WTC11 (cell line): ENCODE measurements around the gene HOXD10. TPM values are rescaled to one million over a fixed set of nuclear protein-coding genes. Genes with fewer than 3 reads are reported as not detected.
A peak's percentile ranks its signal among the peaks of the same experiment; 100 is the strongest.

ENCODE experiments used
- ATAC-seq: fragments of 200-7000 bp; cut with Tn5 transposase; 2 replicates; pipeline ENCODE4 v1.10.0; 2021; ENCODE audit warnings: mild to moderate bottlenecking, moderate library complexity
- CTCF ChIA-PET: fragments of 300-600 bp; sonication (Branson Sonifier 250); formaldehyde crosslinking; loops from one replicate; lab custom pipeline; 2021; ENCODE audit warnings: antibody characterized with exemption; lab: Charles Lee
- POLR2A ChIA-PET: fragments of 350-600 bp; sonication (Branson Sonifier 250); formaldehyde crosslinking; loops from one replicate; lab custom pipeline; 2021; ENCODE audit warnings: antibody characterized with exemption; lab: Charles Lee
- DNase-seq: peaks from one replicate; pipeline ENCODE4 v3.0.0; 2021; ENCODE audit warnings: low spot score
- H3K27ac Mint-ChIP-seq: 2 replicates; pipeline ENCODE4 v1.8.0; 2021; ENCODE audit warnings: mixed read lengths
- H3K27me3 Mint-ChIP-seq: 2 replicates; pipeline ENCODE4 v1.8.0; 2021; ENCODE audit warnings: low read depth, mild to moderate bottlenecking, moderate library complexity, mixed read lengths
- H3K36me3 Mint-ChIP-seq: 2 replicates; pipeline ENCODE4 v1.8.0; 2021; ENCODE audit warnings: mixed read lengths
- H3K4me1 Mint-ChIP-seq: 2 replicates; pipeline ENCODE4 v1.8.0; 2022; ENCODE audit warnings: mixed read lengths
- H3K4me3 Mint-ChIP-seq: 2 replicates; pipeline ENCODE4 v1.8.0; 2021; ENCODE audit warnings: mild to moderate bottlenecking, moderate library complexity, mixed read lengths
- H3K9me3 Mint-ChIP-seq: 2 replicates; pipeline ENCODE4 v1.8.0; 2021; ENCODE audit warnings: mixed read lengths
- ATF3 ChIP-seq: sonication (generic); formaldehyde crosslinking; conservative IDR thresholded peaks from 2 replicates; pipeline ENCODE4 v1.8.1; 2022; ENCODE audit warnings: mild to moderate bottlenecking, missing genetic modification reagents
- ATF6 ChIP-seq: sonication (generic); formaldehyde crosslinking; IDR thresholded peaks from 2 replicates; pipeline ENCODE4 v1.8.1; 2023; ENCODE audit warnings: mild to moderate bottlenecking, missing genetic modification reagents
- CREM ChIP-seq: sonication (generic); formaldehyde crosslinking; IDR thresholded peaks from 2 replicates; pipeline ENCODE4 v1.8.1; 2022; ENCODE audit warnings: mild to moderate bottlenecking, missing genetic modification reagents, moderate library complexity
- CTCF ChIP-seq: fragments of 200-600 bp; IDR thresholded peaks from 2 replicates; pipeline ENCODE4 v1.8.0; 2022; ENCODE audit warnings: antibody characterized with exemption
- E2F4 ChIP-seq: sonication (generic); formaldehyde crosslinking; IDR thresholded peaks from 2 replicates; pipeline ENCODE4 v1.8.1; 2022; ENCODE audit warnings: low read depth, mild to moderate bottlenecking, moderate library complexity, missing genetic modification reagents, borderline replicate concordance
- EMX1 ChIP-seq: fragments of 250-450 bp; sonication (Bioruptor Pico); IDR thresholded peaks from 2 replicates; pipeline ENCODE4 v1.8.0; 2021; ENCODE audit warnings: mild to moderate bottlenecking
- GRHL2 ChIP-seq: fragments of 250-450 bp; sonication (Bioruptor Pico); IDR thresholded peaks from 2 replicates; pipeline ENCODE4 v1.8.0; 2022; ENCODE audit warnings: mild to moderate bottlenecking, moderate library complexity; ENCODE audit not compliant: insufficient replicate concordance, severe bottlenecking
- HMGXB4 ChIP-seq: sonication (generic); formaldehyde crosslinking; IDR thresholded peaks from 2 replicates; pipeline ENCODE4 v1.8.1; 2023; ENCODE audit warnings: mild to moderate bottlenecking, moderate library complexity, missing genetic modification reagents
- JUN ChIP-seq: sonication (generic); formaldehyde crosslinking; IDR thresholded peaks from 2 replicates; pipeline ENCODE4 v1.8.0; 2023; ENCODE audit warnings: mild to moderate bottlenecking, missing genetic modification reagents
- MXD4 ChIP-seq: fragments of 250-450 bp; sonication (Bioruptor Pico); IDR thresholded peaks from 2 replicates; pipeline ENCODE4 v1.8.0; 2021; ENCODE audit warnings: mild to moderate bottlenecking, moderate library complexity, borderline replicate concordance
- NFE2L1 ChIP-seq: sonication (generic); formaldehyde crosslinking; IDR thresholded peaks from 2 replicates; pipeline ENCODE4 v1.8.1; 2023; ENCODE audit warnings: missing genetic modification reagents
- PRRX2 ChIP-seq: fragments of 250-450 bp; sonication (Bioruptor Pico); IDR thresholded peaks from 2 replicates; pipeline ENCODE4 v1.8.0; 2021; ENCODE audit warnings: mild to moderate bottlenecking
- SMAD4 ChIP-seq: sonication (generic); formaldehyde crosslinking; IDR thresholded peaks from 2 replicates; pipeline ENCODE4 v1.8.0; 2022; ENCODE audit warnings: mild to moderate bottlenecking, missing genetic modification reagents
- TCF7 ChIP-seq: sonication (generic); formaldehyde crosslinking; IDR thresholded peaks from 2 replicates; pipeline ENCODE4 v1.8.0; 2022; ENCODE audit warnings: mild to moderate bottlenecking, low read depth, missing genetic modification reagents, moderate library complexity
- TEAD4 ChIP-seq: sonication (generic); formaldehyde crosslinking; IDR thresholded peaks from 2 replicates; pipeline ENCODE4 v1.8.0; 2022; ENCODE audit warnings: mild to moderate bottlenecking, missing genetic modification reagents
- USF1 ChIP-seq: sonication (generic); formaldehyde crosslinking; IDR thresholded peaks from 2 replicates; pipeline ENCODE4 v1.8.0; 2022; ENCODE audit warnings: mild to moderate bottlenecking, missing genetic modification reagents
- ZBTB43 ChIP-seq: sonication (generic); formaldehyde crosslinking; IDR thresholded peaks from 2 replicates; pipeline ENCODE4 v1.8.1; 2023; ENCODE audit warnings: mild to moderate bottlenecking, missing genetic modification reagents
- ZMAT4 ChIP-seq: fragments of 250-450 bp; sonication (Bioruptor Pico); IDR thresholded peaks from 2 replicates; pipeline ENCODE4 v1.9.0; 2021; ENCODE audit warnings: mild to moderate bottlenecking
- ZNF232 ChIP-seq: sonication (generic); formaldehyde crosslinking; IDR thresholded peaks from 2 replicates; pipeline ENCODE4 v1.8.0; 2022; ENCODE audit warnings: mild to moderate bottlenecking, missing genetic modification reagents
- ZNF263 ChIP-seq: sonication (generic); formaldehyde crosslinking; IDR thresholded peaks from 2 replicates; pipeline ENCODE4 v1.8.1; 2022; ENCODE audit warnings: low read depth, mild to moderate bottlenecking, moderate library complexity, missing genetic modification reagents
- ZNF317 ChIP-seq: sonication (generic); formaldehyde crosslinking; IDR thresholded peaks from 2 replicates; pipeline ENCODE4 v1.8.1; 2023; ENCODE audit warnings: low read depth, mild to moderate bottlenecking, moderate library complexity, missing genetic modification reagents, borderline replicate concordance
- ZNF416 ChIP-seq: fragments of 250-450 bp; sonication (Bioruptor Pico); IDR thresholded peaks from 2 replicates; pipeline ENCODE4 v1.9.0; 2021; ENCODE audit warnings: mild to moderate bottlenecking, inconsistent platforms
- ZNF512 ChIP-seq: sonication (generic); formaldehyde crosslinking; IDR thresholded peaks from 2 replicates; pipeline ENCODE4 v1.8.1; 2022; ENCODE audit warnings: missing genetic modification reagents, borderline replicate concordance
- total RNA-seq: library from RNA; stranded (reverse); gene quantifications from 3 replicates; pipeline ENCODE4 v1.2.3, GENCODE V29; 2021

The HOXD10 gene
- total RNA-seq, 1 experiment from 2014 or later: not detected

- TF ChIP-seq USF1 (CRISPR knock-in tag): no peak
- TF ChIP-seq CTCF: no peak
- TF ChIP-seq MXD4: no peak
- no peak for TF ChIP-seq ZNF232 (CRISPR knock-in tag)
- no peak for TF ChIP-seq PRRX2 (CRISPR knock-in tag)
- no peak for TF ChIP-seq ATF3 (CRISPR knock-in tag)
- TF ChIP-seq ZMAT4 (CRISPR knock-in tag): no peak
- TF ChIP-seq, all 79 proteins: peak for 0
Measured at GRCh38 chr2:176139661-176140512, 23.3 kb downstream of the HOXD10 start (continued).

GRCh38 chr2:176140513-176141317 lies 24.1 kb downstream of the HOXD10 start:
- no peaks in the 10 kb centered on the region for H3K9me3 Mint-ChIP-seq
- peak; percentile 81 for ATAC-seq
- peak overlapping the region; percentile 62 for H3K4me3 Mint-ChIP-seq
- peaks cover 98% of the 10 kb centered on the region for H3K27me3 Mint-ChIP-seq
- POLR2A ChIA-PET: no interaction called here
- H3K4me1 Mint-ChIP-seq: peaks cover 6% of the 10 kb centered on the region
- CTCF ChIA-PET: interaction anchor here (0.6 to 3.4 kb wide), 55 partner anchors 9 to 1008 kb away, joined by 3 to 73 read pairs (median 4); partner anchors contain the start of genes HOXD1, HOXD4 and MTX2
- no peak overlapping the region for H3K27ac Mint-ChIP-seq
- DNase-seq: peak; percentile 88
- H3K36me3 Mint-ChIP-seq: no peaks in the 10 kb centered on the region
- no peak for TF ChIP-seq NFE2L1 (CRISPR knock-in tag)
- TF ChIP-seq EMX1: no peak
- TF ChIP-seq ZNF317 (CRISPR knock-in tag): no peak
- TF ChIP-seq ZBTB43 (CRISPR knock-in tag): no peak
- no peak for TF ChIP-seq SMAD4 (CRISPR knock-in tag)
- 0 out of 2 replicates have a peak, but pooled peaks have one; percentile 67 for TF ChIP-seq E2F4
- TF ChIP-seq CREM (CRISPR knock-in tag): no peak
- TF ChIP-seq ZNF512: no peak
- TF ChIP-seq ZNF263 (CRISPR knock-in tag): 0 out of 2 replicates have a peak, but pooled peaks have one; percentile 25
- TF ChIP-seq HMGXB4 (CRISPR knock-in tag): peak; percentile 95
- TF ChIP-seq GRHL2 (CRISPR knock-in tag): no peak
- no peak for TF ChIP-seq ATF6
- TF ChIP-seq ZNF416 (CRISPR knock-in tag): no peak
- TF ChIP-seq TCF7: no peak
- TF ChIP-seq JUN (CRISPR knock-in tag): no peak
- no peak for TF ChIP-seq TEAD4 (CRISPR knock-in tag)
